22Rv1 (cell line): ENCODE results near the gene FIBCD1.

Experiments used
- CTCF ChIP-seq: fragments of 450-650 bp; IDR thresholded peaks from 2 replicates; pipeline ENCODE4 v1.5.1; 2017; ENCODE audit warnings: mild to moderate bottlenecking
- ZFX ChIP-seq: fragments of 450-650 bp; IDR thresholded peaks from 2 replicates; pipeline ENCODE4 v1.6.1; 2017; ENCODE audit warnings: antibody characterized with exemption, borderline replicate concordance

DNA sequence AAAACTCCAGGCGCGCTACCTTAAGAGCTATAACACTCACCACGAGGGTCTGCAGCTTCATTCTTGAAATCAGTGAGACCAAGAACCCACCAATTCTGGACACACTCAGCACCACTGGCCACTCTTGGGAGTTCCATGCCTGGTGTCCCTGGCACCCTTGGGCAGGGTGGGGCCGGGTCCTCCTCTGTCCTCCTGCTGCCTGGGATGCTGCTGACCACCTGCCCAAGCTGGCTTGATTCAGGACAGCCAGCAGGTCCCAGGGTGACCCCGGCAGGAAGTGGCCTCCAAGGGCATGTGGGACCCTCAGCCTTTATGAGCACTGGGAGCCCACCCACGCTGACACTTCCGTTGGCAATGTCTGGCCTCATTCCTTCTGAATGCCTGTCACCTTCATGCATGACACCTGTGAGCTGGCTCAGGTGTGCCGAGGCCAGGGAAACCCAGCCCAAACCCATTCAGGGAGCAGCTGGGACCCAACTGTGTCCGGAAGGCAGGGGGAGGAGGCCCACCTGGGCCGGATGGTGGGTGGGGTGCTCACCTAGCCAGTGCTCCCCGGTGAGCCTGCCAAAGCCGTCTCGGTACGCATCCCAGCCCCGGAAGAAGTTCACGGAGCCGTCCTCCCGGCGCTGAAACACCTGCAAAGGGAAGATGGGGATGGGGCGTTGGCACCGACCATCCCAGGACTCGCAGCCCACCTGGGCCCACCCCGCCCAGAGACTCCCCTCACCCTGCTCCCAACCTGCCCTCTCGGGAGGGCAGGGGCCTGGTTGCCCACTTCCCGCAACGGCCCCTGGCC lies 27.6 kb downstream of the FIBCD1 start:
- no peak for TF ChIP-seq CTCF
- no peak for TF ChIP-seq ZFX
